Measurements from ENCODE around the gene STUM.
"Not testable (repeated sequence)": the region's sequence is repeated elsewhere in the genome, so short reads cannot be mapped to it uniquely, and the experiment has no call there.

DNA sequence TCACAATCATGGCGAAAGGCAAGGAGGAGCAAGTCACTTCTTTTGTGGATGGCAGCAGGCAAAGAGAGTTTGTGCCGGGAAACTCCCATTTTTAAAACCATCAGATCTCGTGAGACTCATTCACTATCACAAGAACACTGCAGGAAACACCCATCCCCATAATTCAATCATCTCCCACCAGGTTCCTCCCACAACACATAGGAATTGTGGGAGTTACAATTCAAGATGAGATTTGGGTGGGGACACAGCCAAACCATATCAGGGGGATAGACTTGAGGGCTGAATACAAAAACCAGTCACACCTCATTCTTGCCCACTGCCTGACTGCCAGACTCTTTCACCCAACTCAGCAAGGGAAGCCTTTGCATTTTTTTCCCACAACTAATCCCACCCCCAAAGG is 50.4 kb downstream of the STUM start:
- TF ChIP-seq NRF1 (conservative IDR thresholded peaks at IDR 0.05; ENCODE audit: low read depth, low read length); RAD21 (IDR thresholded peaks at IDR 0.05; ENCODE audit: insufficient read depth, low read depth, low read length); SIN3A (IDR thresholded peaks at IDR 0.05; ENCODE audit: low read depth, low read length); POU2F2 (IDR thresholded peaks at IDR 0.05; ENCODE audit: borderline replicate concordance, low read depth, low read length); CEBPB (IDR thresholded peaks at IDR 0.05; ENCODE audit: borderline replicate concordance in 1 of 2, low read depth in 2 of 2, low read length in 2 of 2); KDM1A (IDR thresholded peaks at IDR 0.05; ENCODE audit: borderline replicate concordance); POLR2AphosphoS2 (IDR thresholded peaks at IDR 0.05; ENCODE audit: low read depth, low read length): not testable (repeated sequence)
- TF ChIP-seq, protein P1, sequence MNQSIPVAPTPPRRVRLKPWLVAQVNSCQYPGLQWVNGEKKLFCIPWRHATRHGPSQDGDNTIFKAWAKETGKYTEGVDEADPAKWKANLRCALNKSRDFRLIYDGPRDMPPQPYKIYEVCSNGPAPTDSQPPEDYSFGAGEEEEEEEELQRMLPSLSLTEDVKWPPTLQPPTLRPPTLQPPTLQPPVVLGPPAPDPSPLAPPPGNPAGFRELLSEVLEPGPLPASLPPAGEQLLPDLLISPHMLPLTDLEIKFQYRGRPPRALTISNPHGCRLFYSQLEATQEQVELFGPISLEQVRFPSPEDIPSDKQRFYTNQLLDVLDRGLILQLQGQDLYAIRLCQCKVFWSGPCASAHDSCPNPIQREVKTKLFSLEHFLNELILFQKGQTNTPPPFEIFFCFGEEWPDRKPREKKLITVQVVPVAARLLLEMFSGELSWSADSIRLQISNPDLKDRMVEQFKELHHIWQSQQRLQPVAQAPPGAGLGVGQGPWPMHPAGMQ (IDR thresholded peaks at IDR 0.05; ENCODE audit: borderline replicate concordance): not testable (repeated sequence)
- TF ChIP-seq, protein P2, sequence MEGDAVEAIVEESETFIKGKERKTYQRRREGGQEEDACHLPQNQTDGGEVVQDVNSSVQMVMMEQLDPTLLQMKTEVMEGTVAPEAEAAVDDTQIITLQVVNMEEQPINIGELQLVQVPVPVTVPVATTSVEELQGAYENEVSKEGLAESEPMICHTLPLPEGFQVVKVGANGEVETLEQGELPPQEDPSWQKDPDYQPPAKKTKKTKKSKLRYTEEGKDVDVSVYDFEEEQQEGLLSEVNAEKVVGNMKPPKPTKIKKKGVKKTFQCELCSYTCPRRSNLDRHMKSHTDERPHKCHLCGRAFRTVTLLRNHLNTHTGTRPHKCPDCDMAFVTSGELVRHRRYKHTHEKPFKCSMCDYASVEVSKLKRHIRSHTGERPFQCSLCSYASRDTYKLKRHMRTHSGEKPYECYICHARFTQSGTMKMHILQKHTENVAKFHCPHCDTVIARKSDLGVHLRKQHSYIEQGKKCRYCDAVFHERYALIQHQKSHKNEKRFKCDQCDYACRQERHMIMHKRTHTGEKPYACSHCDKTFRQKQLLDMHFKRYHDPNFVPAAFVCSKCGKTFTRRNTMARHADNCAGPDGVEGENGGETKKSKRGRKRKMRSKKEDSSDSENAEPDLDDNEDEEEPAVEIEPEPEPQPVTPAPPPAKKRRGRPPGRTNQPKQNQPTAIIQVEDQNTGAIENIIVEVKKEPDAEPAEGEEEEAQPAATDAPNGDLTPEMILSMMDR (IDR thresholded peaks at IDR 0.05 in 2 of 3, conservative IDR thresholded peaks at IDR 0.05 in 1 of 3; ENCODE audit: control insufficient read depth in 2 of 3, extremely low read depth in 1 of 3, insufficient read depth in 1 of 3, low read depth in 3 of 3, low read length in 3 of 3): not testable (repeated sequence)
- TF ChIP-seq, protein P3, sequence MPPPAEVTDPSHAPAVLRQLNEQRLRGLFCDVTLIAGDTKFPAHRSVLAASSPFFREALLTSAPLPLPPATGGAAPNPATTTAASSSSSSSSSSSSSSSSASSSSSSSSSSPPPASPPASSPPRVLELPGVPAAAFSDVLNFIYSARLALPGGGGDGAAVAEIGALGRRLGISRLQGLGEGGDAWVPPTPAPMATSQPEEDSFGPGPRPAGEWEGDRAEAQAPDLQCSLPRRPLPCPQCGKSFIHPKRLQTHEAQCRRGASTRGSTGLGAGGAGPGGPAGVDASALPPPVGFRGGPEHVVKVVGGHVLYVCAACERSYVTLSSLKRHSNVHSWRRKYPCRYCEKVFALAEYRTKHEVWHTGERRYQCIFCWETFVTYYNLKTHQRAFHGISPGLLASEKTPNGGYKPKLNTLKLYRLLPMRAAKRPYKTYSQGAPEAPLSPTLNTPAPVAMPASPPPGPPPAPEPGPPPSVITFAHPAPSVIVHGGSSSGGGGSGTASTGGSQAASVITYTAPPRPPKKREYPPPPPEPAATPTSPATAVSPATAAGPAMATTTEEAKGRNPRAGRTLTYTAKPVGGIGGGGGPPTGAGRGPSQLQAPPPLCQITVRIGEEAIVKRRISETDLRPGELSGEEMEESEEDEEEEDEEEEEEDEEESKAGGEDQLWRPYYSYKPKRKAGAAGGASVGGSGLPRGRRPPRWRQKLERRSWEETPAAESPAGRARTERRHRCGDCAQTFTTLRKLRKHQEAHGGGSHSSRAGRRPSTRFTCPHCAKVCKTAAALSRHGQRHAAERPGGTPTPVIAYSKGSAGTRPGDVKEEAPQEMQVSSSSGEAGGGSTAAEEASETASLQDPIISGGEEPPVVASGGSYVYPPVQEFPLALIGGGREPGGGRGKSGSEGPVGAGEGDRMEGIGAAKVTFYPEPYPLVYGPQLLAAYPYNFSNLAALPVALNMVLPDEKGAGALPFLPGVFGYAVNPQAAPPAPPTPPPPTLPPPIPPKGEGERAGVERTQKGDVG (CRISPR knock-in tag; IDR thresholded peaks at IDR 0.05): not testable (repeated sequence)
